K562 (cell line): ENCODE measurements around the gene NHS. TPM values are rescaled to one million over a fixed set of nuclear protein-coding genes. Genes with fewer than 3 reads are reported as not detected.

ENCODE experiments used
- ATAC-seq: fragments of 200-7000 bp; cut with Tn5 transposase; 3 replicates; pipeline ENCODE4 v1.9.1; 2020; ENCODE audit warnings: moderate library complexity
- BruUV-seq: library from RNA; stranded (reverse); fragments of 400-500 nt; replicated peaks from 2 replicates; lab custom pipeline; 2021; lab: Mats Ljungman, UMichigan
- CTCF ChIA-PET: fragments of 300-600 bp; formaldehyde crosslinking; extraction: SDS; loops from one replicate; lab custom pipeline; 2021; ENCODE audit warnings: low intra/inter-chr PET ratio; lab: Yijun Ruan, JAX
- POLR2A ChIA-PET: fragments of 300-600, 350-650 bp; sonication (Branson Sonifier 250); formaldehyde crosslinking; extraction: SDS; loops from one replicate; lab custom pipeline; 2021; ENCODE audit warnings: antibody characterized with exemption, inconsistent platforms; lab: Yijun Ruan, JAX
- DNase-seq, 4 experiments: peaks; one replicate each; pipeline versions ENCODE4 v3.0.0 to v3.0.0-alpha.2; 2011 to 2018; ENCODE audit warnings: low spot score in 3 of 4, mixed read lengths in 3 of 4; ENCODE audit errors: extremely low read depth in 1 of 4
- FAIRE-seq: peaks from 2 replicates; lab custom pipeline; 2011; peaks lifted over from hg19 to GRCh38; lab: Jason Lieb, UNC
- H2AFZ ChIP-seq: 2 replicates; pipeline ENCODE4 v1.6.0; 2011; ENCODE audit warnings: low read depth, low read length, control low read depth, inconsistent platforms
- H3K27ac ChIP-seq: fragments of 200-600 bp; 3 replicates; pipeline ENCODE4 v1.8.0; 2011; ENCODE audit warnings: low read depth, mild to moderate bottlenecking, control low read depth, inconsistent platforms, low read length, moderate library complexity, mixed read lengths; ENCODE audit errors: extremely low read depth
- H3K27me3 ChIP-seq, 2 experiments: fragments of 300-600 bp in 1 of 2; 2 replicates in 1 of 2; 3 replicates in 1 of 2; pipeline versions ENCODE4 v1.6.0 to v1.8.0; 2011; ENCODE audit warnings: inconsistent platforms in 2 of 2, low read length in 2 of 2, mild to moderate bottlenecking in 1 of 2, mixed read lengths in 1 of 2, moderate library complexity in 1 of 2; ENCODE audit not compliant: control insufficient read depth in 2 of 2, insufficient read depth in 2 of 2
- H3K36me3 ChIP-seq: fragments of 300-600 bp; 3 replicates; pipeline ENCODE4 v1.8.0; 2011; ENCODE audit warnings: mild to moderate bottlenecking, low read length, inconsistent platforms; ENCODE audit not compliant: control insufficient read depth, insufficient read depth
- H3K4me1 ChIP-seq, 2 experiments: fragments of 200-600 bp in 1 of 2; replicated peaks in 1 of 2; 2 replicates in 1 of 2; 3 replicates in 1 of 2; pipeline versions ENCODE4 v1.5.1 to v1.8.0; 2011; ENCODE audit warnings: inconsistent platforms in 2 of 2, low read length in 2 of 2, mild to moderate bottlenecking in 1 of 2, mixed read lengths in 1 of 2, moderate library complexity in 1 of 2; ENCODE audit not compliant: control insufficient read depth in 2 of 2, insufficient read depth in 2 of 2
- H3K4me2 ChIP-seq: 2 replicates; pipeline ENCODE4 v1.6.1; 2011; ENCODE audit warnings: low read length, control low read depth, inconsistent platforms, mixed read lengths; ENCODE audit not compliant: insufficient read depth
- H3K4me3 ChIP-seq: fragments of 200-600 bp; sonication (generic), shearing (Covaris generic); 2 replicates; pipeline ENCODE4 v1.5.1; 2016; ENCODE audit warnings: control low read depth, inconsistent platforms
- H3K79me2 ChIP-seq: fragments of 200-600 bp; 3 replicates; pipeline ENCODE4 v1.8.0; 2011; ENCODE audit warnings: low read length, inconsistent platforms; ENCODE audit not compliant: control insufficient read depth, insufficient read depth
- H3K9ac ChIP-seq, 2 experiments: 2 replicates each; pipeline versions ENCODE4 v1.6.0 to v1.6.1; 2011; ENCODE audit warnings: low read depth in 2 of 2, low read length in 2 of 2, control low read depth in 1 of 2, inconsistent platforms in 1 of 2, mild to moderate bottlenecking in 1 of 2, mixed read lengths in 1 of 2; ENCODE audit not compliant: insufficient read depth in 1 of 2
- H3K9me1 ChIP-seq: one replicate; pipeline ENCODE4 v1.6.0; 2011; ENCODE audit warnings: inconsistent platforms, mild to moderate bottlenecking, low read length, moderate library complexity; ENCODE audit not compliant: control insufficient read depth, insufficient read depth
- H3K9me3 ChIP-seq: replicated peaks from 2 replicates; pipeline ENCODE4 v1.5.1; 2011; ENCODE audit warnings: low read depth, low read length, inconsistent platforms; ENCODE audit not compliant: control insufficient read depth, insufficient read depth
- H4K20me1 ChIP-seq: replicated peaks from 2 replicates; pipeline ENCODE4 v1.6.1; 2011; ENCODE audit warnings: low read length, inconsistent platforms, mixed read lengths; ENCODE audit not compliant: control insufficient read depth, insufficient read depth
- ATF4 ChIP-seq: fragments of 450-650 bp; formaldehyde crosslinking; IDR thresholded peaks from 2 replicates; pipeline ENCODE4 v1.4.0; 2022; ENCODE audit warnings: mild to moderate bottlenecking, moderate library complexity
- BRF1 ChIP-seq: IDR thresholded peaks from 3 replicates; pipeline ENCODE4 v1.6.1; 2011; ENCODE audit warnings: borderline replicate concordance, mild to moderate bottlenecking; ENCODE audit not compliant: insufficient read length; ENCODE audit errors: extremely low read depth
- CLOCK ChIP-seq: fragments of 250-450 bp; sonication (Bioruptor Pico); IDR thresholded peaks from 2 replicates; pipeline ENCODE4 v1.4.0; 2020; ENCODE audit warnings: mild to moderate bottlenecking, moderate library complexity, borderline replicate concordance
- ESRRA ChIP-seq: fragments of 450-650 bp; IDR thresholded peaks from 2 replicates; pipeline ENCODE4 v1.6.1; 2014; ENCODE audit warnings: low read depth, mild to moderate bottlenecking, moderate library complexity, borderline replicate concordance
- GABPB2 ChIP-seq: fragments of 250-450 bp; sonication (Bioruptor Pico); conservative IDR thresholded peaks from 2 replicates; pipeline ENCODE4 v1.5.1; 2021; ENCODE audit warnings: mild to moderate bottlenecking
- HEY1 ChIP-seq: fragments of 250-450 bp; sonication (Bioruptor Pico); IDR thresholded peaks from 2 replicates; pipeline ENCODE4 v1.5.0; 2020; ENCODE audit warnings: mild to moderate bottlenecking, moderate library complexity, borderline replicate concordance
- ZNF785 ChIP-seq: fragments of 250-450 bp; sonication (Bioruptor Pico); IDR thresholded peaks from 2 replicates; pipeline ENCODE4 v1.4.0; 2020; ENCODE audit warnings: mild to moderate bottlenecking
- WGBS: fragments of 100-300 bp; shearing (Covaris generic); methylation state at CpG from one replicate; pipeline ENCODE4 v1.1.6; 2016; ENCODE audit warnings: low coverage, mixed read lengths; ENCODE audit not compliant: insufficient coverage; ENCODE audit errors: missing lambda C conversion rate; 5-methylcytosine and 5-hydroxymethylcytosine counted together
- in situ Hi-C: fragments of 300-500 bp; cut with MboI; formaldehyde crosslinking; loops from 4 replicates; pipeline ENCODE4 v1.15.0; 2018; ENCODE audit warnings: inconsistent platforms, mixed read lengths
- intact Hi-C: fragments of 100-400 bp; cut with micrococcal nuclease; formaldehyde crosslinking; loops from 2 replicates; pipeline ENCODE4 v1.14.2; 2022
- polyA plus RNA-seq, 8 experiments: library from polyadenylated mRNA; depleted of rRNA in 4 of 8; stranded (reverse) in 5 of 8; unstranded in 3 of 8; fragments of >200 nt; fragmentation: Nextera tagmentation in 2 of 8; fragmentation: Illumina TruSeq in 1 of 8; extraction: Ambion mirVana in 2 of 8; extraction: Trizol in 1 of 8; gene quantifications; 2 replicates each; pipeline versions ENCODE4 v1.2.1 to v1.2.3, GENCODE V29; 2011 to 2014; ENCODE audit warnings: inconsistent platforms in 1 of 8, missing spikeins in 1 of 8
- total RNA-seq, 7 experiments: library from RNA; depleted of rRNA in 6 of 7; stranded (reverse); fragments of >200 nt in 6 of 7; fragmentation: Illumina TruSeq in 2 of 7; extraction: Trizol in 2 of 7; gene quantifications; 2 replicates each; pipeline versions ENCODE4 v1.2.1 to v1.2.3, GENCODE V29; 2011 to 2021; ENCODE audit warnings: low replicate concordance in 1 of 7
- TF ChIP-seq, protein P1 (sequence below): fragments of 450-650 bp; formaldehyde crosslinking; IDR thresholded peaks from 2 replicates; pipeline ENCODE4 v1.4.0; 2020; ENCODE audit warnings: mild to moderate bottlenecking, moderate library complexity
- TF ChIP-seq, protein P2 (sequence below): fragments of 150-350 bp; conservative IDR thresholded peaks from 2 replicates; pipeline ENCODE4 v1.6.1; 2014; ENCODE audit warnings: low read length

The NHS gene
- total and polyA plus RNA-seq, 9 of the 15 experiments (the other 6 are each of a cell fraction or from before 2014, with no cell fraction given): 0.02 TPM; not detected in 8

GRCh38 chrX:17500145-17500579 lies 125.2 kb downstream of the NHS start:
- TF ChIP-seq CLOCK (CRISPR knock-in tag): no peak
- TF ChIP-seq ESRRA: no peak
- TF ChIP-seq, protein P1, sequence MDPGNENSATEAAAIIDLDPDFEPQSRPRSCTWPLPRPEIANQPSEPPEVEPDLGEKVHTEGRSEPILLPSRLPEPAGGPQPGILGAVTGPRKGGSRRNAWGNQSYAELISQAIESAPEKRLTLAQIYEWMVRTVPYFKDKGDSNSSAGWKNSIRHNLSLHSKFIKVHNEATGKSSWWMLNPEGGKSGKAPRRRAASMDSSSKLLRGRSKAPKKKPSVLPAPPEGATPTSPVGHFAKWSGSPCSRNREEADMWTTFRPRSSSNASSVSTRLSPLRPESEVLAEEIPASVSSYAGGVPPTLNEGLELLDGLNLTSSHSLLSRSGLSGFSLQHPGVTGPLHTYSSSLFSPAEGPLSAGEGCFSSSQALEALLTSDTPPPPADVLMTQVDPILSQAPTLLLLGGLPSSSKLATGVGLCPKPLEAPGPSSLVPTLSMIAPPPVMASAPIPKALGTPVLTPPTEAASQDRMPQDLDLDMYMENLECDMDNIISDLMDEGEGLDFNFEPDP (CRISPR knock-in tag): no peak
- no peak for TF ChIP-seq ZNF785 (CRISPR knock-in tag)
- TF ChIP-seq BRF1: no peak
- TF ChIP-seq ATF4: no peak
- TF ChIP-seq GABPB2 (CRISPR knock-in tag): no peak
- TF ChIP-seq, protein P2, sequence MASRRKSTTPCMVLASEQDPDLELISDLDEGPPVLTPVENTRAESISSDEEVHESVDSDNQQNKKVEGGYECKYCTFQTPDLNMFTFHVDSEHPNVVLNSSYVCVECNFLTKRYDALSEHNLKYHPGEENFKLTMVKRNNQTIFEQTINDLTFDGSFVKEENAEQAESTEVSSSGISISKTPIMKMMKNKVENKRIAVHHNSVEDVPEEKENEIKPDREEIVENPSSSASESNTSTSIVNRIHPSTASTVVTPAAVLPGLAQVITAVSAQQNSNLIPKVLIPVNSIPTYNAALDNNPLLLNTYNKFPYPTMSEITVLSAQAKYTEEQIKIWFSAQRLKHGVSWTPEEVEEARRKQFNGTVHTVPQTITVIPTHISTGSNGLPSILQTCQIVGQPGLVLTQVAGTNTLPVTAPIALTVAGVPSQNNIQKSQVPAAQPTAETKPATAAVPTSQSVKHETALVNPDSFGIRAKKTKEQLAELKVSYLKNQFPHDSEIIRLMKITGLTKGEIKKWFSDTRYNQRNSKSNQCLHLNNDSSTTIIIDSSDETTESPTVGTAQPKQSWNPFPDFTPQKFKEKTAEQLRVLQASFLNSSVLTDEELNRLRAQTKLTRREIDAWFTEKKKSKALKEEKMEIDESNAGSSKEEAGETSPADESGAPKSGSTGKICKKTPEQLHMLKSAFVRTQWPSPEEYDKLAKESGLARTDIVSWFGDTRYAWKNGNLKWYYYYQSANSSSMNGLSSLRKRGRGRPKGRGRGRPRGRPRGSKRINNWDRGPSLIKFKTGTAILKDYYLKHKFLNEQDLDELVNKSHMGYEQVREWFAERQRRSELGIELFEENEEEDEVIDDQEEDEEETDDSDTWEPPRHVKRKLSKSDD: no peak
- no peak for TF ChIP-seq HEY1 (CRISPR knock-in tag)
- TF ChIP-seq, all 486 proteins: peak for 0
- CTCF ChIA-PET: no interaction called here
- no peaks in the 10 kb centered on the region for H3K27me3 ChIP-seq
- DNase-seq (no peak), ATAC-seq (no peak), FAIRE-seq (no peak)
- WGBS: 0% methylated on average over 2 of the region's 2 CpGs
- no peak overlapping the region for H3K9ac ChIP-seq
- H3K9me1 ChIP-seq: no peaks in the 10 kb centered on the region
- H3K4me2 ChIP-seq: no peak overlapping the region
- H3K36me3 ChIP-seq: no peaks in the 10 kb centered on the region
- POLR2A ChIA-PET: interaction anchor here (0.6 kb wide), 1 partner anchor 32 kb away, joined by 3 read pairs; no protein-coding TSS in a partner anchor
- no peaks in the 10 kb centered on the region for H3K9me3 ChIP-seq
- no peaks in the 10 kb centered on the region for H3K79me2 ChIP-seq
- no peak overlapping the region for H2AFZ ChIP-seq
- intact Hi-C loops: no loop called here
- H4K20me1 ChIP-seq: no peaks in the 10 kb centered on the region
- in situ Hi-C loops: no loop called here
- H3K27ac ChIP-seq: no peak overlapping the region
- BruUV-seq: no TSS peak
- no peak overlapping the region for H3K4me3 ChIP-seq
- no peaks in the 10 kb centered on the region for H3K4me1 ChIP-seq
